Upper lobe of left lung (tissue), 4 donors: ENCODE data around the gene KCNMA1.

Experiments used
- CTCF ChIP-seq, 6 experiments: fragments of 450-650 bp in 4 of 6; fragments of 200-600 bp in 2 of 6; sonication (generic) in 2 of 6; IDR thresholded peaks; one replicate each; pipeline ENCODE4 v1.5.1; 2016 to 2019; ENCODE audit warnings: antibody characterized with exemption in 6 of 6
- POLR2A ChIP-seq, 4 donors: fragments of 450-650 bp; IDR thresholded peaks; one replicate each; pipeline ENCODE4 v1.5.1; 2016 to 2017; ENCODE audit warnings: antibody characterized with exemption in 4 of 4, mild to moderate bottlenecking in 2 of 4
- POLR2AphosphoS5 ChIP-seq, 2 donors: sonication (generic); formaldehyde crosslinking; IDR thresholded peaks; one replicate each; pipeline ENCODE4 v1.5.1; 2017; ENCODE audit warnings: antibody characterized with exemption in 2 of 2

DNA sequence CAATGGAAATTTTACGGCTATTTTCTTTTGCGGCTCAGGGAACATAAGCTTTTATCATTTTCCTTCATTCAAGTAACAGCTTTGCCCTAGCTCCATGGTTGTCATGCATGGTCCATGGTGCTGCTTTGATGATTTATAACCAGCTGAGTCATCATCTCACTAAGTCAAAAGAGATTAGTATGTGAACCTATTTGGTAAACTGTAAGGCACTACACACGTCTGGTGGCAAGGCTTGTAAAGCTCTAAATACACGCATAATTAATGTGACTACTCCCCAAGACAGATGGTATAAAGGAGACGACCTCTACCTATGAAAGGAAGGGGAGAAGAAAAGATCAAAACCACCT, 340.2 kb downstream of the KCNMA1 start:
- no peak for TF ChIP-seq CTCF (IDR thresholded peaks at IDR 0.05)
- TF ChIP-seq POLR2A (IDR thresholded peaks at IDR 0.05) = no peak
- TF ChIP-seq POLR2AphosphoS5 (IDR thresholded peaks at IDR 0.05) = no peak
